Kasumi-1 (cell line): ENCODE results near the gene DLGAP4.

Experiments
- DNase-seq, 2 experiments: peaks; one replicate each; lab custom pipeline; 2025; lab: John Stamatoyannopoulos, UW

Gene DLGAP4, protein sequence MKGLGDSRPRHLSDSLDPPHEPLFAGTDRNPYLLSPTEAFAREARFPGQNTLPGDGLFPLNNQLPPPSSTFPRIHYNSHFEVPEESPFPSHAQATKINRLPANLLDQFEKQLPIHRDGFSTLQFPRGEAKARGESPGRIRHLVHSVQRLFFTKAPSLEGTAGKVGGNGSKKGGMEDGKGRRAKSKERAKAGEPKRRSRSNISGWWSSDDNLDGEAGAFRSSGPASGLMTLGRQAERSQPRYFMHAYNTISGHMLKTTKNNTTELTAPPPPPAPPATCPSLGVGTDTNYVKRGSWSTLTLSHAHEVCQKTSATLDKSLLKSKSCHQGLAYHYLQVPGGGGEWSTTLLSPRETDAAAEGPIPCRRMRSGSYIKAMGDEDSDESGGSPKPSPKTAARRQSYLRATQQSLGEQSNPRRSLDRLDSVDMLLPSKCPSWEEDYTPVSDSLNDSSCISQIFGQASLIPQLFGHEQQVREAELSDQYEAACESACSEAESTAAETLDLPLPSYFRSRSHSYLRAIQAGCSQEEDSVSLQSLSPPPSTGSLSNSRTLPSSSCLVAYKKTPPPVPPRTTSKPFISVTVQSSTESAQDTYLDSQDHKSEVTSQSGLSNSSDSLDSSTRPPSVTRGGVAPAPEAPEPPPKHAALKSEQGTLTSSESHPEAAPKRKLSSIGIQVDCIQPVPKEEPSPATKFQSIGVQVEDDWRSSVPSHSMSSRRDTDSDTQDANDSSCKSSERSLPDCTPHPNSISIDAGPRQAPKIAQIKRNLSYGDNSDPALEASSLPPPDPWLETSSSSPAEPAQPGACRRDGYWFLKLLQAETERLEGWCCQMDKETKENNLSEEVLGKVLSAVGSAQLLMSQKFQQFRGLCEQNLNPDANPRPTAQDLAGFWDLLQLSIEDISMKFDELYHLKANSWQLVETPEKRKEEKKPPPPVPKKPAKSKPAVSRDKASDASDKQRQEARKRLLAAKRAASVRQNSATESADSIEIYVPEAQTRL

DNA sequence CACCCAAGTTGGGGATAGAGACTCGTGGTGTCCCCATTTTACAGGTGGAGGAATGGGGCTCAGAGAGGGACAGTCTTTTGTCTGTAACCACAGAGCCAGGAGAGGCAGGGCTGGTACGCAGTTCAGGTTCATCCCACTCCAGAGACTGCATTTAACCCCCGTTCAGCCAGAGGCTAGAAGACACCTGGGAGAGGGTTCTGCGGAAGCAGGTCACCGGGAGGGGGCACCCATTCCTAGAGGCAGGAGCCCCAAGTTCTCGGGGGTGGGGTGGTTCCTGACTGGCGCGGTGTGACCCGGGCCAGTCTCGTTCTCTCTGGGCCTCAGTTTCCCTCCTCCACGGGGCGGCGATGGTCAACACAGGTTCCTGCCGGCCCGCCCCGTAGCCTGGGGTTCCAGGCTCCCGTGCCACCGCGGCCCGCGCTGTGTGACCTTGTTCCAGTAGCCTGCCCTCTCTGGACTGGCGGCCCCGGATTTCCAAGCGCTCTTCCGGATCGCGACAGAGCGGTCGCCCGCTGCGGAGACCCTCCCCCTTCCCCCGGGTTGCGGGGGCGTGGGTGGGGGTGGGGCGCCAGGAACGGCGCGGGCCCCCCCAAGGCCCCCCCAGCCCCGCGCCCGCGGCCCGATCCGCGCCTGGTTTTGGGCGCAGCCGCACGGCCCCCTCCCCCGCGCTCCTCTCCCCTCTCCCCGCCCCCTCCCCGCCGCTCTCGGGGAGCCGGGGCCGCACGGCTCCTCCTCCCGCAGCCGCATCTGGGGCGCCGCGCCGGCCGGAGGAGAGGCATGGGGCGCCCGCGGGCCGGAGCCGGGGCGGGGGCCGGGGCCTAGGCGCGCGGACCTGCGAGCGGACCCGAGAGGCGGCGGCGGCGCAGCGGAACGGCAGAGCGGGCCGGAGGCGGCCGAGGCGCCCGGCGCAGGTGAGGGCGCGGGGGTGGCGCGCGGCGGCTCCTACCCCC lies at the start of gene DLGAP4:
Gene DLGAP4 (plus strand): TSS at position 738 of the 950 bp plus-strand sequence. CDS start 125,379 bp downstream, outside the sequence.
- no peak for DNase-seq

DNA sequence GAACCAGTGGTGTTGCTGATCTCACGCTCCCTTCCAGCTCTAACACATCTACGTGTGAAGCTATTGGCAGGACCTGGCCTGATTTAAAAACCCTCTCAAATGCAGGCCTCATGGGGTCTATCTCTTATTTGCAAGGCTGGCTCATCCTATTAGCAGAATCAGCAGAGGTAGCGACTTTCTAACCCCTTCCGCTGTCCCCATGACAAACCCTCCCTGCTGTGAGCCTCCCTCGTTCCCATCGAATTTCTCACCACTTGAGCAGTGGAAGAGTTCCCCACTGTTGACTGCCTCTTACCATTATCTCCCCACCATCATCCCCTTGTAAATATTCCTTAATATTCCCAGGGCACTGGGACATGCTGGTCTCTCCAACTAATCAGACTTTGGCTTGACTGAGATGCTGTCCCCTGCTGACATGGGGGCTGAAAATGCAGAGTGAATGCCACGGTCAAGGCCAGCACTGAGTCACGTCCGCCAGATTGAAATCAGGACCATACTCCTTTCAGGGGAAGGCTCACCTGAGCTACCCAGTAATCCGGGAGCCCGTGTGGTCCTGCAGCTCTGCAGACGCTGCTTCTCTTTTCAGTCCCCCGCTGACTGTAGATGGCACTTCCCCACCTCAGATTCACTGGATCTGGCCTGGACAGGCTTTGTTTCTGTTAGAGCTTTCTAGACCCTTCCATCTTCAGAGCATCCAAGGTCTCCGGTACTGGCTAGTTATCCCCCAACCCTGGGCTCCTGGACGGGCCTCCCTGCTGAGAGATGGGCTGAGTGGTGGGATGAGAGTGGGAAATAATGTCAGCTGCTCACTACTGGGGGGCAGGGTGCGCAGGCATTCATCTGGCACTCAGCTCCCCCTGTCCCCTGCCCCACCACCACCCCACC lies 46.7 kb upstream of the DLGAP4 start:
- DNase-seq = no peak

DNA sequence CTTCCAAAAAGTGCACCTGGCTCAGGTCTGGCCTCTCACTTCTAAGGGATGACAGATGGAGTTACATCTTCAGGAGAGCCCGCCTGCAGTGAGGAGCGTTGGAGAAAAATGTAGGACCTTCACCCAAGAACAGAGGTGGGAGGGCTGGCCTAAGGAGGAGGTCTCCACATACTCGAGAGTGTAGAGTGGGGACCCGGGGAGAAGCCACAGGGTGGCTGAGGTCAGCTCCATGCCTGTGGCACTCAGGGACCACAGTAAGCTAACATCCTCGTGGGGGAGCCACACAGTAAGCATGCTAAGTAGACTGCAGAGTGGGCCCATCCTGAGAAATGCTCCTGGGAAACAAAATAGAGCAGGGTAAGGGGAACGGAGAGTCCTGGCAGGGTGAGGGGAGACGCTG lies 45.8 kb upstream of the DLGAP4 start:
- DNase-seq = no peak

DNA sequence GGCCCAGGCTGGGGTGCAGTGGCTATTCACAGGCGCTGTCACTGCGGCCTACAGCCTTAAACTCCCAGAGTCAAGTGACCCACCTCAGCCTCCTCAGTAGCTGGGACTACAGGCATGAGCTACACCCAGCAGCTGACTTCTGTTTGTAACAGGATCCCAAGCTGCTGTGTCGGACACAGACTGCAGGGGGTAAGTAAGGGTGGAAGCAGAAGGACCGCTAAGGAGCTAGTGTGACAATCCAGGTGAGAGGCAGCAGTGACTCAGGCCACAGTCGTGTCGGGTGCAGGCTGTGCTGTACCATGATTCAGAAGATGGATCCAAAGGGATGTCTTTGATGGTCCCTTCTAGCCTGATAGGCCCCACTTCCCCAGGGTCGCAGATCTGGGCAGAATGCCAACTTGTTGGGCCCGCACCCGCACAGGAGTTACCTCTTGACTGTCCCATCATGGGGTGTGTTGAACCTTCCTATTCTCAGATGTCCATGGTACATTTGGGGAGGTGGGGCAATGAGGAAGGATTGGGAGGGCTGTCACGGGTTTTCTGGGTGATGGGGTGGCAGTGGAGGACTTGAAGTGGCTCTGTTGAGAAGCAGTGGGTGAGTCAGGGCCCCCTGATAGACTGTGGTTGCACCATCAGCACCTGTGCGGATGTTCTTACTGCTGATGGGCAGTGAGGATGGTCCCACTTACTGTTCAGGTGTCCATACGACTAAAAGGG lies 44.6 kb upstream of the DLGAP4 start:
- no peak for DNase-seq

DNA sequence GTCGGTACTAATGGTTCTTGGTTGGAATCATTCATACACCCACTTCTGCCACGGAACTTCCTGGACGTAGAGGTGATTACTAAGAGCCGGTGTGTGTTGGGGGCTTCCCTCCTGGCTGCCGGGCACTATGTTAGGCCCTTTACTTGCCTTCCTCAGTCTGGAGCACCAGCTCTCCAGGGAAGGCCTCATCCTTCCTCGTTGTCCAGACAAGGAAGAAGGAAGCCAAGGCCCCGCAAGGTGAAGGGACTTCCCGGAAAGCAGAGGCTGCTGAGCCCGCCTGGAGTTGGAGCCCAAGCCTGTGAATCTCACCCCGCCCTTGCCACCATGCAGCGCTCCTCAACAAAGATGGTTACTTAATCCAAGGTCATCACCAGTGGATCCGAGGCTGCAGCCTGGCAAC lies 43.7 kb upstream of the DLGAP4 start:
- DNase-seq = no peak

DNA sequence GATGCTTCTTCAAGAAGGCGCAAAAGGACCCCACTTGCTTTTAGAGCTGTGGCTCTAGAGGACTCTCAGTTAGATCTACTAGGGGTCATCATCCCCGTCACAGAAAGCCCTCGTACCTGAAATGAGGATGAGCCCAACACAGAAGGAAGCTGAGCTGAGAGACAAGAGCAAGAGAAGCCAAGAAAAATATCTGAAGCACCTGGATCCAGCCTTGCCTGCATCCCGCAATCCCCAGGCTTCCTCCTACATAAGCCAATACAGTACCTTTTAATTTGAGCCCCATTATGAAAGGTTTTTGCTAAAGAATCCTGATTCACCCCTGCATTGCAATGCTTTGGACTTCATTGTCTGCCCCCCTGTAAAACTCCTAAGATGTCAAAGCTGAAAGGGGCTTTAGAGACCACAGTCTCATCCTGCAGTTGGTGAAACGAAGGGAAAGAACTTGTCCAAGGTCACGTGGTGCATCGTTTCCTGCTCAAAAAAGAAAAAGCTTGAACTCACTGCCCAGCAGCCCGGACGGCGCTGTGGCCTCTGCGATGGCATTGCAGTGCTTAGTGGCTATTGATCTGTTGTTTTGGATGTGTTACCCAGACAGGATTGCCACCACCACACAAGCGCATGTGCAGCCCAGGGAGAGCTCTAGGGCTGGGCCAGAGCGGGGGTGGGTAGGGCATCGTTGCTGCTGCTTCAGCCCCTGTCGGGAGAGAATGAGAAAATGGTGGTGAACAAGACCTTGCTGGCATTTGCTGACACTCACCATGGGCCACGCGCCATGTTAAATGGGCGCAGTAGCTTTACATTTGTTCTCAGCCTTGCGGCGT lies 41.5 kb upstream of the DLGAP4 start:
- DNase-seq = no peak

DNA sequence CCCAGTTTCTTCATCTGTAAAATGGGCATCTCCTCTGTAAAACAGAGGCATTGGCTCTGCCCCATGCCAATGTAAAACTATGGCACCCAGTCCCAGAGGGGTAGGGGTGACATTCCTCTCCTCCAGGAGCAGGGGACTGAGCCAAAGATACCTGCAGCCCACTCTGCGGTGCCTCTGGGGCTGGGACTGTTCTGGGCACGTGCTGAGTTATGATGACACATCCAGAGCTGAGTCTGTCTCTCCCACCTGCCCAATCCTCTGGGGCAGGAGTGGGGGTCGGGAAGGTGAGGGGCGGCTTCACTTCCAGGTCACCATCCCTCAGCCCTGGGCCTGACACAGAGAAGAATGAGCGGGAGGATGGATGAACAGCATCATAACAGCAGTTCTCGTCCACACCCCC lies 40.0 kb upstream of the DLGAP4 start:
- DNase-seq = no peak

DNA sequence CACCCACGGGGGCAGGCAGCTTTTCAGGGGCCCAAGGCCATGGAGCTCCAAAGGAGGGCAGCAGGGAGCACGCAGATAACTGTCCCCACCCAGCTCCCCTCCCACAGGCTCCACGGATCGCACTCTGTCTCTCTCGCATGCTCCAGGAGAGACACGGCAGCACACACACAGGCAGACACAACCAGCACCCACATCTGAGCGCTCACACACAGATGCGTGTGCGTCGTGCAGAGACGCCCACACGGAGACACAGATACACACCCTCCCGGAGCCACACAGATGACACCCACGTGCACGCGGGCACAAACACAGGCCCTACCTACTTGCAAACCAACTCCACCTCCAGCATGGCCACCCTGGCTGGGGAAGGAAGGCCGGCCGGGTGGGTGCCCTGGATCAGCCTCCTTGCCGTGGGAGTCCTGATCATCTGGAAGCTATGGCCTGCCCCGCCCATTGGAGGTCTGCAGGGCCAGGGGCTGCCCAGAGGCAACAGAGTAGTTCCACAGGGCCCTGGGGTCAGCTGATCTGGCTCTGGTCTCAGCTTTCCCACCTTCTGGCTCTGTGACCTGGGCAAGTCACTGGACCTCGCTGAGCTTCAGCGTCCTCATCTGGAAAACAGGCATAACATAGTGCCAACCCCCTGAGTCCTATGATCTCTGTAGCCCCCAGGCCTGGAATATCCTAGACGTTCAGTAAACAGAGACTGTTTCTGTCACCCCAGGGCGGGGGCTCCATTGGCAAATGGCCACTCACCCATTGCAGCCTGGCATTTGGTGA lies 38.3 kb upstream of the DLGAP4 start:
- no peak for DNase-seq

DNA sequence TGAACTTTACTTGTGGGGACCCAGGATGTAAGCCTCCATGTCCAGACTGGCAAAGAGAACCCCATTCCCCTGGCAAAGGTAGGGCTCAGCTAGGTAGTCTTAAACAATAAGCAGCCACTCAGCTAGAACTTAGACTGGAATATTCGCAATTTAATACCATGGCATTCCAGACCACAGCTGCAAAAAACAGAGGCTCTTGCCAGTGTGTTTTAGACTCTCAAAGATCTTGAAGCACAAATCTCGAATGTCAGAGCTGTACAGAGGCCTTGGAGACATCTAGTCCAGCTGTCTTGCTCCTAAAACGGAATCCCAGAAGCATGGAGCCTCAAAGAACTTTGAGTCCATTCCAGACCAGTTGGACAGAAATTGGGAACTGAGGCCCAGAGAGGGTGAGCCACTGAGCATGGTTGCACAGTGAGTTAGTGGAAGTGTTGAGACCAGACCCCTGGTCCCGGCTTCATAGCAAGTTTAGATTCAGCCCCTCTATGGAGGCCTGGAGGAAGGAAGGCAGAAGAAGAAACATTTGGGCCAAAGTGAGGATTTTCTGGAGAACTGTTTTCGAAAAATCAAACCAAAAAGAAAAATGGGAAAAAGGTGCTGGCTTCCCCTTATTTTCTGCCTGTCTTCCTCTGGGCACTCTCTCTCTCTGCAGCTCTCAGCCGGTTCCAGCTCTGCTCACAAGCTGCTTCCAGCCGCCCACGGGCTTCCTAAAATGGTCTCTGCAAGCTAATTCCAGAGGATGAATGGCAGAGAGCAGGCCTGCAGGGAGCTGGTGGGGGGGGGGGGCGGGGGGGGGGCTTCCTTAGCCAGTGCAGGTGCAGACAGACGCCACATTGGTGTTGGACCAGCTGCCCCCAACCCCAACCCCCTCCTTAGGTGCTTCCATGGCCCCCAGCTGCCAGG lies 37.4 kb upstream of the DLGAP4 start:
- DNase-seq = no peak

DNA sequence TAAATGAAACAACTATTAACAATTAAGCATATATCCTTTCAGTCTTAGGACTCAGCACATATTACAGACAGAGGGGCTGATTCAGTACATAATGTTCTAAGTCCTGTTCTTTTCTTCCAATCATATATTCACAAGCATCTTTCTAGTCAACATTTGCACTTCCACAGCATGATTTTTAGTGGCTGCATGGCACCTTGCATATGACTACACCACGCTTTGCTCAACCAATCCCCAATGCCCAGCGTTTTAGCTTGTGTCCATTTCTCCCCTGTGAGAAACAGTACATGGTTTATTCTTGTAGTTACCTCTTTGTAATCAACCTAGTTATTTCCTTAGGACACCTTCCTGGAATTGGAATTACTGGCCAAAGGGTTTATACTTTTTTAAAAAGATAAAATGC lies 36.6 kb upstream of the DLGAP4 start:
- no peak for DNase-seq

DNA sequence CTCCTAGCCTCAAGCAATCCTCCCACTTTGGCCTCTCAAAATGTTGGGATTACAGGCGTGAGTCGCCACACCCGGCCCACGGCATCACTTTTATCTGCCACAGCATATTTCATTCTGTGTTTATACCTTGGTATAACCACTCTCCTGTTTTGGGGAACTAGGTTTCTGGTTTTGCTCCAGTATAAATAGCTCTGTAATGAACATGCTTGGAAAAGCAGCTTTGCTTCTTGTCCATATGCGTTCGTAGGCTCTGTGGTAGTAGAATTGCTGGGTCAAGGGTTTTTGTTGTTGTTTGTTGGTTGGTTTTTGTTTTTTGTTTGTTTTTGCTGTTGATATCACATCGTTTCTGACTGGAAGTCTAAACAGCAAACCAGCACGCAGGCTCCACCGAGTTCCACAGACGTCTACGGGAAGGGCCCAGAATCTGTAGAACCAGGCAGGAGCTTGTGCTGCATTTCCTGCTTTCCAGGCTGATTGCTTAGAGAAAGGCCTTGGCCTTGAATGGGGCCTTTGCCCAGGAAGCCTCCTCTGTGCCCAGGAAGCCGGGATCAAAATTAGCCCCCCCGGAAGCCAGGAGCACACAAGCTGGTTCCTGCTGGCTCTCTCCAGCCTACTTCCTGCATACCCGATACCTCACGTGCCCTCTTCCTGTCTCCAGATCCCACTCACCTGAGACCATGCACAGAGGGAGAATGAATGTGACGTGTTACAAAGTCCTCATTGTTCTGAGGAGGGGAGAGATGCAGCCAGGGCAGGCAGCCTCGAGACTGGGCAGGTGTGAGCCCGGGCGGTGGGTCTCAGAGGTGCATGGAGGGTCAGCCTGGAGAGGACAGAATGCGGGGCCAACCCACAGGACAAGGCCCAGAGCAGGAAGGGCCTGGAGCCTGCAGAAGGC lies 35.1 kb upstream of the DLGAP4 start:
- no peak for DNase-seq

DNA sequence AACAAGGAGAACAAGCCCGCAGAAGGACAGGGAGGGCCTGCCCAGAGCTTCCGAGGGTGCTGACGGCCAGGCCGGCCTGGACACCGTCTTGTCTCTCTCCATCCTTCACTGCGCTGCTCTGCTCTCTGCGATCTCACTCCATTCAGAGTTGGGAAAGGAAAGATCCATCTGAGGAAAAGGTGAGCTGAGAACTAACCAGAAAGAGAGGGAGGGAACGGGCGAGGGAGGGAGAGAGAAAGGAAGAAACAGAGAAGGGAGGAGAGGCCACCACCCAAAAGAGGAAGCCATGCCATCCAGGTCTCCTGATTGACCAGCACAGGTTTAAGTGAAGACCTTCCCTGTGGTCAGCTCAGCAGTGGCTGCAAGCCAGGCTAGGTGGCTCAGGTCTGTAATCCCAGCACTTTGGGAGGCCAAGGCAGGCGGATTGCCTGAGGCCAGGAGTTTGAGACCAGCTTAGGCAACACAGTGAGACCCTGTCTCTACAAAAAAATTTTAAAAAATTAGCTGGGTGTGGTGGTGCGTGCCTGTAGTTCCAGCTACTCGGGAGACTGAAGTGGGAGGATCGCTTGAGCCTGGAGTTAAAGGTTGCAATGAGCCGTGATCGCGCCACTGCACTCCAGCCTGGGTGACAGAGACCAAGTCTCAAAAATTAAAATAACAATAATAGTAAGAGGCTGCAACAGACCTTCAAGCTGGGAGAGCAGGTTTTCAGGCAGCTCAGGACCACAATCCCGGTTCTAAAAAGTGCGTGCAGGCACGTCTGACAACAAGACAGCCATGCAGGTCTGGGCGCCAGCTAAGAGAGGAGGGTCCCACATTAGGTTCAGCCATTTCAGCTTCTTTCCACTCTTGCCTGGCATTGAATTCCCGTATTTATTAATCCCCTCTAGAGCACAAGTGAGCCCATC lies 34.2 kb upstream of the DLGAP4 start:
- DNase-seq = no peak

DNA sequence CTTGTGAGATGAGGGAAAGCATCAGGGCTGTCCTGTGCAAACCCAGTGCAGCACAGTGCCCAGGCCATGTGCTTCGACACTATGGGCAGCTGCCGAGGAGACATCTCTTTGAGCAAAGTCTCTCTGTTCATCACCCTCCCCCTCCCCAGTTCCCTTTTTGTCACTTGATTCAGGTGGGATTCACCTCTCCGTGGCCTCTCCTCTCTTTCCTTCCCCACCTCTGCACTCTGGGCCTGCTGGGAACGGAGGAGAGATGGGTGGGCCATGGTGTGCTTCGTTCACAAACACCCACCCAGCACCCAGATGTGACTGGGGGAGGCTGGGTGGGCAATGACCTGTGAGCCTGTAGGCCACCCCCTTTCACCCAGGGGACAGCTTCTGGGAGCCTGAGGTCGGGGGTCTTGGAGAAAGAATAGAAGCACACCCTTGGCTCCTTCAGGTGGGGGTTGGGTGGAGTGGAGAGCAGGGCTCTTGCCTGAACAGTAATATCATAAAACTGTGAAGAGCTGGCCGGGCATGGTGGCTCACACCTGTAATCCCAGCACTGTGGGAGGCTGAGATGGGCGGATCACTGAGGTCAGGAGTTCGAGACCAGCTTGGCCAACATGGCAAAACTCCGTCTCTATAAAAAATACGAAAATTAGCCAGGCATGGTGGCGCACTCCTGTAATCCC lies 33.5 kb upstream of the DLGAP4 start:
- DNase-seq = no peak

DNA sequence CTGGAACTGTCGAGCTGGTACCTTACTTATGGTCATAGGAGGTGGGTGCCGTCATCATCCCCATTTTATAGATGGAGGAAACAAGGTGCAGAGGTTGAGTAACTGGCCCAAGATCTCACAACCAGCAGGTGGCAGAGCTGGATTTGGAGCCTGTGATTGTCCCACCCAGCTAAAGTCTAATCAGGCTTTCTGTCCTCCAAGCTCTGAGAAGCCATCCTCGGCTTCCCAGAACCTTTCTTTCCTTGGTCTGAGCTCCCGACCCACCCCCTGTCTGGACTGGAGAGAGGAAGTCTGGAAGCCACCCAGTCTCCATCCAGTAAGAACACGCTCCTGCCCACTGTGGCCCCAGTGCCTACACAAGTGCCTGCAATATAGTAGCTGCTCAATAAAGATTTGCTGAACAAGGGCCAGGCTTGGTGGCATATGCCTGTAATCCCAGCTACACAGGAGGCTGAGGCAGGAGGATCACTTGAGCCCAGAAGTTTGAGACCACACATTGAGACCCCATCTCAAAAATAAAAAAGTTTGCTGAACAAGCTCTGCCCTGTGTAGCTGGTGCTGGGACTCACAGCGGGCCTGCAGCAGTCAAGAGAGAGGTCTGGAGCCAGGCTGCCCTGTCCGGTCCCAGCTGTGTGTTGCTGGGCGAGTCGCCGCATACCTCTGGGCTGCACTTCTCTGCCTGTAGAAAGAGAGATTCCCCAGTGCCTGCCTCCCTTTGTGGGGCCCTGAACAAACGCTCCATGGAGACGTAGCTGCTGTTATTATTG lies 32.5 kb upstream of the DLGAP4 start:
- peak in 1 of 2 experiments; percentile 21 for DNase-seq
